Thyroid gland (tissue), 4 donors: ENCODE results near the gene GJB5. TPM values are rescaled to one million over a fixed set of nuclear protein-coding genes. Genes with fewer than 3 reads are reported as not detected.
"Not testable (repeated sequence)": the region's sequence is repeated elsewhere in the genome, so short reads cannot be mapped to it uniquely, and the experiment has no call there.

Experiments used
- DNase-seq, 2 donors: peaks; one replicate each; pipeline ENCODE4 v3.0.0-alpha.2; 2019
- H3K27ac ChIP-seq, 3 donors: fragments of 200-600 bp; sonication (generic); 1 replicate in 2 of 3; 2 replicates in 1 of 3; pipeline ENCODE4 v1.5.1; 2016 to 2019; ENCODE audit warnings: mild to moderate bottlenecking in 1 of 3, moderate library complexity in 1 of 3
- H3K27me3 ChIP-seq: fragments of 200-600 bp; sonication (generic); one replicate; pipeline ENCODE4 v1.5.1; 2019
- H3K36me3 ChIP-seq, 2 donors: fragments of 200-600 bp; sonication (generic); one replicate each; pipeline ENCODE4 v1.5.1; 2016 to 2019
- H3K4me1 ChIP-seq, 2 donors: fragments of 200-600 bp; sonication (generic); one replicate each; pipeline ENCODE4 v1.5.1; 2017 to 2019
- H3K4me3 ChIP-seq, 3 donors: fragments of 200-600 bp; sonication (generic); replicated peaks in 1 of 3; 1 replicate in 2 of 3; 2 replicates in 1 of 3; pipeline ENCODE4 v1.5.1; 2016; ENCODE audit warnings: mild to moderate bottlenecking in 1 of 3
- H3K9me3 ChIP-seq: fragments of 200-600 bp; sonication (generic); one replicate; pipeline ENCODE4 v1.5.1; 2017
- CTCF ChIP-seq, 6 experiments: fragments of 200-600 bp in 3 of 6; fragments of 450-650 bp in 3 of 6; sonication (generic) in 3 of 6; IDR thresholded peaks; one replicate each; pipeline ENCODE4 v1.5.1; 2016 to 2019; ENCODE audit warnings: antibody characterized with exemption in 6 of 6, mild to moderate bottlenecking in 2 of 6, inconsistent platforms in 1 of 6, moderate library complexity in 1 of 6
- POLR2A ChIP-seq, 2 donors: fragments of 450-650 bp; IDR thresholded peaks; one replicate each; pipeline ENCODE4 v1.6.1; 2017; ENCODE audit warnings: antibody characterized with exemption in 2 of 2, mild to moderate bottlenecking in 2 of 2, moderate library complexity in 1 of 2
- WGBS, 2 donors: methylation state at CpG; one replicate each; pipeline ENCODE4 v1.1.5; 2017; 5-methylcytosine and 5-hydroxymethylcytosine counted together
- intact Hi-C: fragments of 100-400 bp; cut with DNase I; formaldehyde crosslinking; loops from one replicate; pipeline ENCODE4 v1.15.1; 2023
- total RNA-seq, 4 donors: library from RNA; depleted of rRNA; stranded (reverse); fragments of >200 nt; gene quantifications; one replicate each; pipeline ENCODE4 v1.2.3, GENCODE V29; 2016

The GJB5 gene
- total RNA-seq, 4 donors from 2014 or later = not detected

GRCh38 chr1:34736692-34737091 is 18.2 kb upstream of the GJB5 start:
- Histone ChIP-seq H3K4me1 (no peaks in the 10 kb centered on the region), H3K27ac (no peak overlapping the region), H3K36me3 (no peaks in the 10 kb centered on the region), H3K4me3 (no peak overlapping the region), H3K27me3 (no peaks in the 10 kb centered on the region), H3K9me3 (no peaks in the 10 kb centered on the region)
- TF ChIP-seq POLR2A (IDR thresholded peaks at IDR 0.05) (no peak), CTCF (IDR thresholded peaks at IDR 0.05) (no peak)
- DNase-seq = no peak
- intact Hi-C loops = no loop called here
- 66 to 78% methylated on average over 10 of the region's 10 CpGs for WGBS, 2 donors

- H3K36me3 ChIP-seq, H3K4me1 ChIP-seq, DNase-seq, H3K27ac ChIP-seq, intact Hi-C loops, H3K4me3 ChIP-seq, H3K27me3 ChIP-seq, H3K9me3 ChIP-seq: not testable (repeated sequence)
- WGBS, 2 donors = 81 to 86% methylated on average over 12 of the region's 12 CpGs
These were observed 17.6 kb upstream of the GJB5 start for GRCh38 chr1:34737236-34737635.

- DNase-seq = no peak
- Histone ChIP-seq H3K27ac (no peak overlapping the region), H3K9me3 (no peaks in the 10 kb centered on the region), H3K4me3 (no peak overlapping the region), H3K4me1 (no peaks in the 10 kb centered on the region), H3K27me3 (no peaks in the 10 kb centered on the region), H3K36me3 (no peaks in the 10 kb centered on the region)
- WGBS, 2 donors = 29 to 42% methylated on average over 3 of the region's 3 CpGs
- intact Hi-C loops = no loop called here
- TF ChIP-seq CTCF (IDR thresholded peaks at IDR 0.05) (no peak), POLR2A (IDR thresholded peaks at IDR 0.05) (no peak)
These were observed 15.2 kb upstream of the GJB5 start for GRCh38 chr1:34739613-34740012.

- no peaks in the 10 kb centered on the region for H3K36me3 ChIP-seq
- no peak overlapping the region for H3K4me3 ChIP-seq
- H3K27me3 ChIP-seq = no peaks in the 10 kb centered on the region
- H3K4me1 ChIP-seq = no peaks in the 10 kb centered on the region
- DNase-seq = no peak
- H3K9me3 ChIP-seq = no peaks in the 10 kb centered on the region
- TF ChIP-seq CTCF (IDR thresholded peaks at IDR 0.05) (no peak), POLR2A (IDR thresholded peaks at IDR 0.05) (no peak)
- no peak overlapping the region for H3K27ac ChIP-seq
- intact Hi-C loops = no loop called here
- WGBS, 2 donors = 27 to 34% methylated on average over 18 of the region's 18 CpGs
These were observed 14.5 kb upstream of the GJB5 start for GRCh38 chr1:34740161-34740868.

GRCh38 chr1:34742667-34743270 is 12.1 kb upstream of the GJB5 start:
- H3K4me1 ChIP-seq = no peaks in the 10 kb centered on the region
- H3K27me3 ChIP-seq = no peaks in the 10 kb centered on the region
- H3K36me3 ChIP-seq = no peaks in the 10 kb centered on the region
- 11 to 16% methylated on average over 10 to 14 of the region's 16 CpGs for WGBS, 2 donors
- peak; percentile 71 to 80 for DNase-seq
- no peak overlapping the region for H3K4me3 ChIP-seq
- H3K27ac ChIP-seq = no peak overlapping the region
- H3K9me3 ChIP-seq = no peaks in the 10 kb centered on the region
- intact Hi-C loops = no loop called here
- TF ChIP-seq POLR2A (IDR thresholded peaks at IDR 0.05) (no peak), CTCF (IDR thresholded peaks at IDR 0.05) (peak; percentile 55 to 98 (median 78))
